Measurements from ENCODE around the gene CDKN2B.
A peak's percentile ranks its signal among the peaks of the same experiment; 100 is the strongest.

CDKN2B gene

GRCh38 chr9:22033012-22033630 lies 24.0 kb upstream of the CDKN2B start:
- no peak for DNase-seq

GRCh38 chr9:22031655-22032411 lies 22.7 kb upstream of the CDKN2B start:
- DNase-seq, result no peak

GRCh38 chr9:22030101-22030598 lies 21.0 kb upstream of the CDKN2B start:
- DNase-seq, result no peak

- DNase-seq, result no peak
Observed at GRCh38 chr9:22029231-22029630, 20.1 kb upstream of the CDKN2B start.

GRCh38 chr9:22028394-22028793 lies 19.3 kb upstream of the CDKN2B start:
- DNase-seq, result no peak

GRCh38 chr9:22026696-22027095 lies 17.6 kb upstream of the CDKN2B start:
- DNase-seq, result no peak

- DNase-seq, result no peak
Observed at GRCh38 chr9:22022396-22022795, 13.3 kb upstream of the CDKN2B start.

GRCh38 chr9:22010866-22011625 lies 1.9 kb upstream of the CDKN2B start:
- no peak for DNase-seq

- no peak for DNase-seq
Observed at GRCh38 chr9:22009506-22009867, 382 bp upstream of the CDKN2B start.

- no peak for DNase-seq
Observed at GRCh38 chr9:22008384-22008716, 755 bp downstream of the CDKN2B start.

GRCh38 chr9:22005702-22006606 lies 3.2 kb downstream of the CDKN2B start:
- no peak for DNase-seq

- no peak for DNase-seq
Observed at GRCh38 chr9:22005021-22005701, 3.9 kb downstream of the CDKN2B start.

GRCh38 chr9:22002038-22002437 lies 7.1 kb downstream of the CDKN2B start:
- DNase-seq, result no peak

- no peak for DNase-seq
Observed at GRCh38 chr9:21998026-21998425, 11.1 kb downstream of the CDKN2B start.

GRCh38 chr9:21997480-21997879 lies 11.6 kb downstream of the CDKN2B start:
- DNase-seq, result no peak

GRCh38 chr9:21996858-21997257 lies 12.2 kb downstream of the CDKN2B start:
- peak; percentile 59 for DNase-seq

GRCh38 chr9:21996438-21996837 lies 12.7 kb downstream of the CDKN2B start:
- DNase-seq, result peak; percentile 62

GRCh38 chr9:21995666-21996398 lies 13.3 kb downstream of the CDKN2B start:
- DNase-seq, result peak; percentile 69

GRCh38 chr9:21995006-21995665 lies 14.0 kb downstream of the CDKN2B start:
- DNase-seq, result peak; percentile 79

- DNase-seq, result peak; percentile 90
Observed at GRCh38 chr9:21994556-21995005, 14.5 kb downstream of the CDKN2B start, which contains the start of gene CDKN2B-AS1. CDKN2B-AS1 (plus strand) TSS chr9:21994791.
